ENCODE measurements around the gene SORCS1. TPM values are rescaled to one million over a fixed set of nuclear protein-coding genes. Genes with fewer than 3 reads are reported as not detected.

Gene SORCS1
- total RNA-seq, 1 experiment from 2014 or later: not detected

DNA sequence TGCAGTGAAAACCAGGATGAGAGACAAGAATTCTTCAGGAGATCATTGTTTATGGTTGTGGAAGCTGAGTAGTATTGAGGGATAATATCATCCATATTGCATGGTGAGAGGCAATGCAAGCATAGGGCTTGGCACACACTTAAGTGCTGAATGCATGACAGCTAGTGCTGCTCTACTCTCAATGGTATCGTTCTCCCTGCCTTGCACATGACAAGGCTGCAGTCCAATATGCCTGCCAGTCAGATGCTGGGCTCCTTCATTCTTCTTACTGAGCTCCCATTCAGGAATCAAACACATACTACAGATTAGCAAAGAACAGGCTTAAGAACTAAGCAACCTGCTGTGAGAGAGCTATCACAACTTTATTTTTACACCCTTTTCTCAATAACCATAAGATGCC lies 72.2 kb downstream of the SORCS1 start:
- ATAC-seq: no peak
- no peaks in the 10 kb centered on the region for H3K27me3 ChIP-seq (ENCODE audit: insufficient read depth, low read length)
- H3K9me3 ChIP-seq (ENCODE audit: control insufficient read depth in 1 of 2, insufficient read depth in 1 of 2, low read depth in 1 of 2, low read length in 2 of 2): peaks cover 25 to 33% of the 10 kb centered on the region in 2 experiments; a peak in 3 of 4 replicates
- H3K4me2 ChIP-seq (ENCODE audit: low read length): no peak overlapping the region
- H3K9me2 ChIP-seq (ENCODE audit: insufficient read depth): no peaks in the 10 kb centered on the region
- no TSS peak for BruUV-seq (replicated peaks)
- H2AFZ ChIP-seq (ENCODE audit: low read depth, low read length, poor library complexity, severe bottlenecking): no peak overlapping the region
- H3K79me2 ChIP-seq (ENCODE audit: insufficient read depth, low read length): no peaks in the 10 kb centered on the region
- no peak overlapping the region for H3K9ac ChIP-seq (ENCODE audit: low read length)
- no peaks in the 10 kb centered on the region for H4K20me1 ChIP-seq (ENCODE audit: insufficient read depth)
- H3K27ac ChIP-seq (ENCODE audit: low read depth, low read length): no peak overlapping the region
- H3K4me1 ChIP-seq (ENCODE audit: control insufficient read depth in 1 of 2, insufficient read depth in 2 of 2, low read length in 2 of 2): no peaks in the 10 kb centered on the region
- CTCF ChIA-PET: no interaction called here
- no peaks in the 10 kb centered on the region for H3K36me3 ChIP-seq (ENCODE audit: control insufficient read depth in 1 of 2, insufficient read depth in 2 of 2, low read length in 2 of 2)
- intact Hi-C loops (cut with micrococcal nuclease): no loop called here
- no peak overlapping the region for H3K4me3 ChIP-seq (replicated peaks in 1 of 2; ENCODE audit: low read depth in 1 of 2, low read length in 2 of 2)
- TF ChIP-seq EZH2 (IDR thresholded peaks at IDR 0.05): no peak
- TF ChIP-seq, protein P1, sequence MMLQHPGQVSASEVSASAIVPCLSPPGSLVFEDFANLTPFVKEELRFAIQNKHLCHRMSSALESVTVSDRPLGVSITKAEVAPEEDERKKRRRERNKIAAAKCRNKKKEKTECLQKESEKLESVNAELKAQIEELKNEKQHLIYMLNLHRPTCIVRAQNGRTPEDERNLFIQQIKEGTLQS (IDR thresholded peaks at IDR 0.05): no peak
- TF ChIP-seq SIN3A (IDR thresholded peaks at IDR 0.05; ENCODE audit: low read depth): no peak
- no peak for TF ChIP-seq YY1 (IDR thresholded peaks at IDR 0.05; ENCODE audit: extremely low read depth, insufficient replicate concordance, low read depth, low read length)
- no peak for TF ChIP-seq ELF1 (IDR thresholded peaks at IDR 0.05; ENCODE audit: borderline replicate concordance, low read depth)
- TF ChIP-seq ZNF274 (IDR thresholded peaks at IDR 0.05; ENCODE audit: low read depth, low read length): no peak
- TF ChIP-seq RAD21 (IDR thresholded peaks at IDR 0.05; ENCODE audit: low read depth): no peak
- no peak for TF ChIP-seq SRF (IDR thresholded peaks at IDR 0.05; ENCODE audit: low read depth)
- RAD21 ChIA-PET (ENCODE audit: low non-redundant PET in 1 of 2, low total read pairs in 2 of 2, uncharacterized antibody in 2 of 2, unreplicated experiment in 2 of 2): no interaction called here
- DNase-seq (ENCODE audit: low read depth, low spot score): no peak
- POLR2A ChIA-PET: no interaction called here

DNA sequence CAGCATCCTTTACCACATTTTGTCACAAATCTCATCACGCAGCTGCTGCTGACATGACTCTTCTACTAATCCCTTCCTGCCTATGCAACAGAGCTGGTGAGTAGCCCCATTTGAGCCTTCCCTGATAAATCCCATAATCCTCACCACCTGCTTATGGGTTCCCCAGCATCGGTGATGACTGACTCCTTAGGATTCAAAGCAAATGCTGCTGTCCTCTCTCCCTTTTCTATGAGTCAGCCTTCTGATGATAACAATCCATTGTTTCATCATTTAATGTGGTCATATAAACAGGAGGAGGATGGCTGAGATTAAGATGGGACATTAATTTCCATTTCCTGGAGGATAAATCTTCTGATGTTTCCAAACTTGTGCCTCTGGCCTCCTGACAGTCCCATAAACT lies 73.4 kb downstream of the SORCS1 start:
- Histone ChIP-seq H4K20me1 (ENCODE audit: insufficient read depth) (no peaks in the 10 kb centered on the region), H3K27me3 (ENCODE audit: insufficient read depth, low read length) (no peaks in the 10 kb centered on the region), H2AFZ (ENCODE audit: low read depth, low read length, poor library complexity, severe bottlenecking) (no peak overlapping the region), H3K9ac (ENCODE audit: low read length) (no peak overlapping the region), H3K79me2 (ENCODE audit: insufficient read depth, low read length) (no peaks in the 10 kb centered on the region), H3K36me3 (ENCODE audit: control insufficient read depth in 1 of 2, insufficient read depth in 2 of 2, low read length in 2 of 2) (no peaks in the 10 kb centered on the region), H3K9me2 (ENCODE audit: insufficient read depth) (no peaks in the 10 kb centered on the region), H3K27ac (ENCODE audit: low read depth, low read length) (no peak overlapping the region), H3K4me1 (ENCODE audit: control insufficient read depth in 1 of 2, insufficient read depth in 2 of 2, low read length in 2 of 2) (no peaks in the 10 kb centered on the region), H3K9me3 (ENCODE audit: control insufficient read depth in 1 of 2, insufficient read depth in 1 of 2, low read depth in 1 of 2, low read length in 2 of 2) (peaks cover 31 to 35% of the 10 kb centered on the region in 2 experiments; a peak in 3 of 4 replicates), H3K4me2 (ENCODE audit: low read length) (no peak overlapping the region), H3K4me3 (replicated peaks in 1 of 2; ENCODE audit: low read depth in 1 of 2, low read length in 2 of 2) (no peak overlapping the region)
- CTCF ChIA-PET: no interaction called here
- intact Hi-C loops (cut with micrococcal nuclease): no loop called here
- no TSS peak for BruUV-seq (replicated peaks)
- POLR2A ChIA-PET: no interaction called here
- RAD21 ChIA-PET (ENCODE audit: low non-redundant PET in 1 of 2, low total read pairs in 2 of 2, uncharacterized antibody in 2 of 2, unreplicated experiment in 2 of 2): no interaction called here
- no peak for DNase-seq (ENCODE audit: low read depth, low spot score)
- no peak for ATAC-seq
- no peak for TF ChIP-seq CBX3 (IDR thresholded peaks at IDR 0.05; ENCODE audit: low read depth)
- TF ChIP-seq RAD21 (IDR thresholded peaks at IDR 0.05; ENCODE audit: low read depth): no peak
- TF ChIP-seq ZFX (IDR thresholded peaks at IDR 0.05): no peak
- no peak for TF ChIP-seq YY1 (IDR thresholded peaks at IDR 0.05; ENCODE audit: extremely low read depth, insufficient replicate concordance, low read depth, low read length)
- TF ChIP-seq MAX (IDR thresholded peaks at IDR 0.05): no peak
- TF ChIP-seq EZH2 (IDR thresholded peaks at IDR 0.05): no peak
- no peak for TF ChIP-seq ZNF274 (IDR thresholded peaks at IDR 0.05; ENCODE audit: low read depth, low read length)
- no peak for TF ChIP-seq REST (IDR thresholded peaks at IDR 0.05; ENCODE audit: low read depth)
- TF ChIP-seq POLR2A (IDR thresholded peaks at IDR 0.05; ENCODE audit: borderline replicate concordance, extremely low read depth, insufficient read depth, insufficient read length): no peak
- no peak for TF ChIP-seq CTCF (IDR thresholded peaks at IDR 0.05 in 2 of 3, conservative IDR thresholded peaks at IDR 0.05 in 1 of 3; ENCODE audit: borderline replicate concordance in 1 of 3, insufficient read depth in 1 of 3, low read depth in 2 of 3, low read length in 2 of 3)

All from HCT116 (cell line).